Gastroesophageal sphincter (tissue), 3 donors: ENCODE results near the gene USP11.

Experiments
- CTCF ChIP-seq, 4 experiments: fragments of 200-600 bp in 2 of 4; fragments of 450-650 bp in 2 of 4; sonication (generic) in 1 of 4; IDR thresholded peaks; one replicate each; pipeline ENCODE4 v1.5.1; 2017 to 2019; ENCODE audit warnings: antibody characterized with exemption in 4 of 4, mild to moderate bottlenecking in 2 of 4, moderate library complexity in 2 of 4
- EP300 ChIP-seq: sonication (generic); formaldehyde crosslinking; IDR thresholded peaks from one replicate; pipeline ENCODE4 v1.6.1; 2017; ENCODE audit warnings: antibody characterized with exemption, mild to moderate bottlenecking
- POLR2A ChIP-seq, 2 donors: fragments of 450-650 bp; IDR thresholded peaks; one replicate each; pipeline ENCODE4 v1.6.1; 2017; ENCODE audit warnings: antibody characterized with exemption in 2 of 2, mild to moderate bottlenecking in 2 of 2, moderate library complexity in 1 of 2
- POLR2AphosphoS5 ChIP-seq: sonication (generic); formaldehyde crosslinking; IDR thresholded peaks from one replicate; pipeline ENCODE4 v1.6.1; 2017; ENCODE audit warnings: antibody characterized with exemption

- TF ChIP-seq CTCF (IDR thresholded peaks at IDR 0.05) (no peak), POLR2A (IDR thresholded peaks at IDR 0.05) (peak in 1 of 2 donors; percentile 32), EP300 (no peak), POLR2AphosphoS5 (peak; percentile 47)
Observed at GRCh38 chrX:47233333-47234113, 714 bp downstream of the USP11 start.
